HG03039 (cell line): Measurements from ENCODE around the gene IL36G.

ENCODE experiments used
- ATAC-seq: cut with Tn5 transposase; IDR thresholded peaks from one replicate; pipeline ENCODE4 v1.9.1; 2021; ENCODE audit warnings: mild to moderate bottlenecking, moderate library complexity; ENCODE audit not compliant: unreplicated experiment

The IL36G gene

DNA sequence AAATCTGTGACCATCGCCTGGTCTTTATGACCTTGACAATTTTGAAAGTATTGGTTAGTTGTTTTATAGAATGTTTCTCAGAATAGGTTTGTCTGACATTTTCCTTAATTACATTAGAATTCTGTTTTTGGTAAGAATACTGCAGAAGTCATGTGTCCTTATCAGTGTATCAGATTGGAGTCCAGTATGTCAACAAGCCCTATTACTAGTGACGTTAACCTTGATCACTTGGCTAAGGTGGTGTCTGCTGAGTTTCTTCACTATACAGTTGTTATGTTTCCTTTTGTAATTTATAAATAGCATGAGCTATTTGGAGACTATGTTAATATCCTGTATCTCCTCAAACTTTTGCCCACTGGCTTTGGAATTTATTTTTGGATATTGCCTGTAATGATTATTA, 10.8 kb upstream of the IL36G start:
- ATAC-seq: no peak

DNA sequence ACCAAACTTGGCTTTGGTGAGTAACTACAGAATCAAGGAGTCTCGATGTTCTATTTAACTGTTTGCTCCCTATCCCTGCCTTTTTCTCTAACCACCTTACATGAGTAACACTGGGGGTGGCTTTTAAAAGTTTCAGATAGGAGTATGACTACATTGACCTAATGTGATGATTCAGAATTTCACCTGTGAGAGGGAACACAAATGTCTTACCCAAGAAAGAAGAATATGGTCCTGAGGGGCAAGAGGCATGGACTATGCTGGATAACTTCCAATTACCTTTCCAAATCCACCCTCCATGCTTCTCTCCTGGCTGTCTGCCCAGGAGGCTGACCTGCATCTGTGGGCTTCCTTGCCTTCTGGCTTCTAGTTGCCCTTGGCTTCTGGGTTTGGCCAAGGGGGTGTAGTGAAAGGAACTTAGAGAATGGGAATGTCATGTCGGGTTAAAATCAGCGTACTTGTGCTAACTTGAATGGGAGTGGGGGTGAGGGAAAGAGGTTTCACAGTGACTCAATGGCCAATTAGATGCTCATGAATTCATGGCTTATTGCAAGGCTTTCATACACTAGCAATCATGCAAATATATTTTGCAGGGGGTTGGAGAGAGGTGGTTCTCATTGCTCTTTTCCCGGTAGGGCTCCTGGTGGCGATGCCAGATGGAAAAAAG, 5.3 kb upstream of the IL36G start:
- no peak for ATAC-seq

DNA sequence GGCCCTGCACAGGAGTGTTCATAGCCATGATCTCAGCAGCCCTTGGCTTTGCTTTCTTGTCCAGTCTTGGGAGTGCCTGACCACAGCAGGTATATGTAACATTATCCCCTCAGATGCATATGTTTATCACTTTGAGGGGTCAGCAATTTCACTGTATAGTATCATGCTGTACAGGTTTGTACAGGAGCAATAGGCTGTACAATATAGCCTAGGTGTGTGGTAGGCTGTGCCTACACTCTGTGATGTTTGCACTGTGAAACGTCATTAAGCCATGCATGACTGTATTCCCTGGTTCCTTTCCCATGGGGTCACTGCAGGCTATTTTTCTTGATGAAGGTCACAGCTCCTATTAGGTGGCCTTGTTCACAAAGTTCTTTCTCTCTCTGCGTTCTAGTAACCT, 4.7 kb upstream of the IL36G start:
- ATAC-seq: no peak

DNA sequence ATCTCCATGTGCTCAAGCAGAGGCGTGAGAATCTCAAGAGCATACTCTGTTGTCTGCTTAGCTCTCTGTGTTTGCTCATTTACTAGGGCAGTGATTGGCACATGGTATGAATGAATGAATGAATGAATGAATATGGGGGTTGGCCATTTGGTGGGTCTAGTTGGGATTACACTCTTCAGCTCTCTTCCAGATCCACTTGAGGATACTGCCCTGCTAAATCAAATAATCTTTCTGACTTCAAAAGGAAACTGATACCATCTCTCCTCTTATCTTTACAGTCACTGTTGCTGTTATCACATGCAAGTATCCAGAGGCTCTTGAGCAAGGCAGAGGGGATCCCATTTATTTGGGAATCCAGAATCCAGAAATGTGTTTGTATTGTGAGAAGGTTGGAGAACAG, 1.9 kb downstream of the IL36G start:
- ATAC-seq: no peak

DNA sequence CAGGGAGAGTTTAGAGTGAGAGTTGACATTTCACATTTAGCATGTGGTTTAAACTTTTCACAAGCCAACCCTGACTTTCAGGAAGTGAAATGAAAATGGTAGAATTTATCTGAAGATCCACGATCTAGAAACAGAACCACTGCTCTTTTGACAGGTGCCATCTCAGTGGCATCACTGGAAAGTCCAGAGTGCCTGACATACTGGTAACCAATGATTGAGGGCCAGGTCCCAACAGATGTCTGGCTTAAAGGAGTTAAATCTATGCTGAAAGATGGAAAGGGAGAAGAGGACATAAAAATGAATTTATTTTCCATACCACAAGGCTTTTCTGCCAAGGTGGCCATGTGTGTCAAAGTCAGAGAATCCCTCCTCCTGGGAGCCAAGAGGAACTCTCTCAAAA, 2.7 kb downstream of the IL36G start:
- ATAC-seq: no peak

DNA sequence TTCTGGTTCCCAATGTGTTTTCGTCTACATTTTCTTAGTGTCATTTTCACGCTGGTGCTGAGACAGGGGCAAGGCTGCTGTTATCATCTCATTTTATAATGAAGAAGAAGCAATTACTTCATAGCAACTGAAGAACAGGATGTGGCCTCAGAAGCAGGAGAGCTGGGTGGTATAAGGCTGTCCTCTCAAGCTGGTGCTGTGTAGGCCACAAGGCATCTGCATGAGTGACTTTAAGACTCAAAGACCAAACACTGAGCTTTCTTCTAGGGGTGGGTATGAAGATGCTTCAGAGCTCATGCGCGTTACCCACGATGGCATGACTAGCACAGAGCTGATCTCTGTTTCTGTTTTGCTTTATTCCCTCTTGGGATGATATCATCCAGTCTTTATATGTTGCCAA, 7.3 kb downstream of the IL36G start:
- ATAC-seq: no peak

DNA sequence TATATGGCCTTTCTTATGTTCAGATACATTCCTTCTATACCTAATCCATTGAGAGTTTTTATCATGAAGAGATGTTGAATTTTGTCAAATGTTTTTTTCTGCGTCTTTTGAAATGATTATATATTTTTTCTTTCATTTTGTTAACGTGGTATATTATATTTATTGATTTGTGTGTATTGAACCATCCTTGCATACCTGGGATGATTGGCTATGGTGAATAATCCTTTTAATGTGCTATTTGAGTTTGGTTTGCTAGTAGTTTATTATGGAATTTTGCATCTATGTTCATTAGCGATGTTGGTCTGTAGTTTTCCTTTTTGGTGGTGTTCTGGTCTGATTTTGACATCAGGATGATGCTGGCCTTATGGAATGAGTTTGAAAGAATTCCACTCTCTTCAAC, 11.8 kb downstream of the IL36G start:
- no peak for ATAC-seq

DNA sequence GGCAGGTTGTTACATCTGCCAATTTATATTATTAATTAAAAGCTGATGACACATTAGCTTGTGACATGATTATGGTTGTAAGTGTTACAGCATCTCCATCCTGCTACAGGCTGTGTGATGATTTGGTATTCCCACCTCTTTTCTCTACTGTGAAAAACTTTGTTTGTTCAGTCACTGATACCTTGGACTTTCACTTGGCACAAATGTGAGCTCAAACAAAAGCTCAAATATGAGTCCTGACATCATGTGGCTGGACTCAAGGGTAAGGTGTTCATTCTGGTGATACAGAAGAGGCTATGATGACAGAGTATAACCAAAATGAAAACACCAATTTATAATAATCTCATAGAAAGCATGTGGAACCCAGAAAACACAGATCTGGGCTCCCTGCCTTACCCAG, 16.0 kb downstream of the IL36G start:
- ATAC-seq: no peak

DNA sequence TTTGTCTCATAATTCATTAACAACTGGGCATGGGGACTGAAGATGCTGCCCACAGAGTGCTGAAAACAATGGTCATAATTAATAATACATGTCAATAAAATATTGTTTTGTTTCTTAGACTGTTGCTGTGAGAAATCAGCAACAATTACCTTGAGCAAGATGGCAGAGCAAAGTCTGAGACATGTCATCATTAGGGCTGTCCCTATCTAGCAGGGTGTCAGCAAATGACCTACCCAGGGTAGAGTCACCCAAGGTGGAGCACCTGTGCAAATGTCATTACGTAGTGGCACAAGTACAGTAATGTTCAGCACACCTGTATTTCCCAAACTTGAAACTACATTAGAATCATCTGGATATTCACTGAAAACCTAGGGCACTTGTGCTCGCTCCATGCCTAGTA, 16.8 kb downstream of the IL36G start:
- no peak for ATAC-seq

DNA sequence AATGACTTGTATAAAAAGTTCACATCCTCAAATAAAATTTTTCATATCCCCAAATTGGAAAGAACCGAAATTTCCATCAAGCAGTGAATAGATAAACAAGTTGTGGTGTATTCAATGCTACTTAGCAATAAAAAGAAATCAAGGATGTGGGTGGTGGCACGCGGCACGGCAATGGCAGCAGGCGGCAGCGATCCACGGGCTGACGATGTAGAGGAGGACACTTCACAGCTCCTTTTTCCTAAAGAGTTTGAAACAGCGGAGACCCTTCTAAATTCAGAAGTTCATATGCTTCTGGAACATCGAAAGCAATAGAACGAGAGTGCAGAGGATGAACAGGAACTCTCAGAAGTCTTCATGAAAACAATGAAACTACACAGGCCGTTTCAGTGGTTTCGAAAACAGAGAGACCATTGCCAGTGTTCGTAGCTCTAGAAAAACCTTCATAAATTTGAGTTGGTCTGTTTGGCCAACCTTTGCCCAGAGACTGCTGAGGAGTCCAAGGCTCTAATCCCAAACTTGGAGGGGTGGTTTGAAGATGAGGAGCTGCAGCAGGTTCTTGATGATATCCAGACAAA, 17.6 kb downstream of the IL36G start:
- ATAC-seq: no peak

DNA sequence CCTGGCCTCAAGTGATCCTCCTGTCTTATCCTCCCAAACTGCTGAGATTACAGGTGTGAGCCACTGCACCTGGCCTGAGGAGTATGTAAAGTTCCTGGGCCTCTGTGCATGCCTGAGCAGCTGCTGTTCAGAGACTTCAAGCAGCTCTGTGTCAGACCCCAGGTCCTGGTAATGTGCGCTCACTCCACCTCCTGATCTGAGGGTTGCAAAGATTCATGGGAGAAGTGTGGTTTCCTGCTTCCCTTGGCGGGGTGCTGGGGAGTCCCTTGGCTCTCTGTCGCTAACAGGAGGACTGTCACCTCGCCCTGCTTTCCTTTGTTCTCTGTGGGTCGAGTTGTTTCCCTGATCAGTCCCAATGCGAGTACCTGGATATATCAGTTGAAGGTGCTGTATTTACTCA, 18.8 kb downstream of the IL36G start:
- no peak for ATAC-seq

DNA sequence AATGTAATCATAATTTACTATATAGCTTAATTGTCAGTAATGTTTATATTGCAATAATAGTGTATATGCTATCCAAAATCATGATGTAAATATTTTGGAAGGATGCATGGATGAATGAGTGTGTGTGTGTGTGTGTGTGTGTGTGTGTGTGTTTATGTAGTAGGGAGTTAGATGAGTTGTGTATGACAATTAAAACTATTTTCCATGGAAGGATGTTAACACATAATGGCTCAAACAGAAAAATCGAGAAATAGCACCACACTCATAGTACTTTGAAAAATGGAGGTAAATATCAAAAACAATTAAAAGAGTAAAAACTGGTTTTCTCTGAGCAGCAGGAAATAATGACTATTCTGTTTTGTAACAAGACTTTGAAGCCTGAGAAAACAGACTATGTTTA, 19.3 kb downstream of the IL36G start:
- ATAC-seq: no peak

DNA sequence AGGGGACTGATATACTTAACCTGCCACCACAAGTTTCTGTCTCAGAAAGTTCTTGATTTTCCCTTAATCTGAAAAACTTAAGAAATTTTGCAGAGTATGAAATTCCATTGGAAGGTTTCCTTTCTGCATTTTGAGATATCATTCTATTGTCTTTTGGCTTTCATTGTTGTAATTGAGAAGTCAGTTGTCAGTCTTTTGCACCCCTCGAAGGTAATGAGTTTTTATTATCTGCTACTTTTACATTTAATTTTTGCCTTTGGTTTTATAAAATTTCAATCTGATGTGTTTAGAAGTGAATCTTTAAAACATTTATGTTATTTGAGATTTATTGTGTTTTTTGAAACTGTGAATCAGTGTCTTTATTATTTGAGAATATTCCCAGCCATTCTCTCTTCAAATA, 22.6 kb downstream of the IL36G start:
- ATAC-seq: no peak

DNA sequence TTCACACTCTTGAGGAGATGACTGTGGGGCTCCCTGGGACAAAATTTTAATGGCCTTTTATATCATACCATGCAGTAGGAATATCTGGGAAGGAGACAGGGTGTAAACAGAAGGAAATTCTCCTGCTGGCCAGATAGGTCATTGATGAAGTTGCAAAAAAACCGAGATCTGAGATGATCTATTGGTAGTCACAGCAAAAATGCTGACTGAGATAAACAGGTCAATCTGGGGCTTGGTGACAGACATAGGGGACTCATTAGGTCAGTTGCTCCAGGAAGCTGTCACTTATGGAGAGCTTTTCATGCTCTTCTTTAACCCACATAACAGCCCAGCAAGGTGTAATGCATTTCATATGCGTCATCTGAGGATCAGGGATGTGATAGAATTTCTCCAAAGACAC, 24.9 kb downstream of the IL36G start:
- ATAC-seq: no peak

DNA sequence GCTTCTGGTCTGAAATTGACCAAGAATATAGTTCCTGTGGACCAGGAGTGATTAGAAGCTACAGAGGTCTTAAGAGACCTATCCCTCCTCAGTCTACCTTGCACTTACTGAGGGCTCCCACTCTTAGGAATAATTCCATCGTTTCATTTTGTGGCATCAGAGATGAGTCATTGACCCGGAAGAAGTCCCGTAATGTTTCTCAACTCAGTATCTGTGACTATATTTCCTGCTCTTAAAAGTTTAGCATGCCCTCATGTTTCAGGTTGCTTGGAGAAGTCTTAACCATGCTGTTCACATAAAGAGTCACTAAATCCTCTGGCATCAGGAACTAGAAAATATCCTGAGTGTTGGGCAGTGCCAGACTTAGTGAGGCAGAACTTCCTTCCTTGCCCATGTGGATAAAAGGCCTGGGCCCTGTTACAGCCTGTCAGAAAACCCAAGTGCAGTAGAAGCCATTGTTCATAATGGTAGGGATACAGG, 27.3 kb downstream of the IL36G start, which contains the start of gene IL36A:
Gene IL36A (plus strand): TSS at position 430 of the 480 bp plus-strand sequence. CDS start 413 bp downstream, outside the sequence.
- ATAC-seq: no peak

DNA sequence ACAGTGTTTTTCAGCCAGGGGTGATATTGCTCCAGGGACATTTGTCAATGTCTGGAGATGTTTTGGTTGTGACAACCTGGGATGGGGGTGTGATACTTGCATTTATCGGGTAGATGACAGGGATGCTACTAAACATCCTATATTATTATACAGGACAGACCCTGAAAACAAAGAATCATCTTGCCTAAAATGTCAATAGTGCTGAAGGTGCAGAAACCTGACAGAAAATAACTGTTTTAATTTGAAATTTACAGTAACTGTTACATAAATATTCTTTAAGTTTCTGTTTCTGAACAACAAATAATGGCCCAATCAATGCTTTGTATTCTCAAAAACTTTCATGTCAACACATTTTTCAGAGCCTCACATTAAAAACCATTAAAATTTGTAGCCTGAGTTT, 29.4 kb downstream of the IL36G start:
- no peak for ATAC-seq

DNA sequence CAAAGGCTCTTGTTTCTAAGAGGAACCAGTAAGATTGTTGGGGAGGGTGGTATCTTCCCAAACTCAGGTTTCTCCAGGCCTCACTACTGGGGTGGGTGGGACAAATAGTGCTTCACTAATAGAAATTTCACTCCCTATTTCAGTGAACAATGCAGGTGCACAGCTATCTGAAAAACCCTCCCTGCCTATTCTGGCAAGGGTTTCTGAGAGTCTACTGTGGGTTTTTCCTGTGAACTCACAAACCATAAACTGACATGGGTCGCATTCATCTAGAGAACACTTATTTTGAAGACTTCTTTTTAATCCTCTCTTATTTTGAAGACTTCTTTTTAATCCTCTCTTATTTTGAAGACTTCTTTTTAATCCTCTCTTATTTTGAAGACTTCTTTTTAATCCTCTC, 31.8 kb downstream of the IL36G start:
- ATAC-seq: no peak

DNA sequence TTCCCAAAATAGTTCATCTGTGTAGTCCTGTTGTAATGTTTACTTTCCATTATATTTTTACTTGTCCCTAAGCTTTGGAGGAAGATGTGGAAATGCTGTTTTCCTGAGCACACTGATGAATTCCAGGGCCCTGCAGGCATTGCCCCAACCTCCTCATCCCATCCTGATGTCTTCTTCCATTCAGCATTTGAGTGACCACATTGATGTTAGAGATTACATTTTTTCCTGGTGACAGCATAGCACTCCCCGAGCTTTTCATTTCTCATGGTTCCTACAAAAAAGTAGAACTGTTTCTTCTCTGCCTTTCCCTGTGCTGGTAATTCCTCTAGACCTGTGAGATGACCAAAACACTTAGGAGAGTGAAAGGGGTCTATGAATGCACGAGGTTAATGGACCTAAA, 32.3 kb downstream of the IL36G start:
- no peak for ATAC-seq

DNA sequence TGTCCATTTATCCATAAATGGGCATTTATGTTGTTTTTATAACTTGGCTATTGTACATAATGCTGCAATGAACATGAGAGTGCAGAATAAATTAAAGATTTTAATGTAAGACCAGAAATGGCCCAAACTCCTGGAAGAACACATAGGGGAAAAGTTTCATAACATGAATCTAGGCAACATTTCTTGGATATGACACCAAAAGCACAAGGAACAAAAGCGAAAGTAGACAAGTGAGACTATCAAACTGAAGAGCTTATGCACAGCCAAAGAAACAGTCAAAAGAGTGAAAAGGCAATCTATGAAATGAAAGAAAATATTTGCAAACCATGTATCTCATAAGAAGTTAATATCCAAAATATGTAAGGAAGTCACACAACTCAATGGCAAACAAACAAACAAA, 33.3 kb downstream of the IL36G start:
- no peak for ATAC-seq

DNA sequence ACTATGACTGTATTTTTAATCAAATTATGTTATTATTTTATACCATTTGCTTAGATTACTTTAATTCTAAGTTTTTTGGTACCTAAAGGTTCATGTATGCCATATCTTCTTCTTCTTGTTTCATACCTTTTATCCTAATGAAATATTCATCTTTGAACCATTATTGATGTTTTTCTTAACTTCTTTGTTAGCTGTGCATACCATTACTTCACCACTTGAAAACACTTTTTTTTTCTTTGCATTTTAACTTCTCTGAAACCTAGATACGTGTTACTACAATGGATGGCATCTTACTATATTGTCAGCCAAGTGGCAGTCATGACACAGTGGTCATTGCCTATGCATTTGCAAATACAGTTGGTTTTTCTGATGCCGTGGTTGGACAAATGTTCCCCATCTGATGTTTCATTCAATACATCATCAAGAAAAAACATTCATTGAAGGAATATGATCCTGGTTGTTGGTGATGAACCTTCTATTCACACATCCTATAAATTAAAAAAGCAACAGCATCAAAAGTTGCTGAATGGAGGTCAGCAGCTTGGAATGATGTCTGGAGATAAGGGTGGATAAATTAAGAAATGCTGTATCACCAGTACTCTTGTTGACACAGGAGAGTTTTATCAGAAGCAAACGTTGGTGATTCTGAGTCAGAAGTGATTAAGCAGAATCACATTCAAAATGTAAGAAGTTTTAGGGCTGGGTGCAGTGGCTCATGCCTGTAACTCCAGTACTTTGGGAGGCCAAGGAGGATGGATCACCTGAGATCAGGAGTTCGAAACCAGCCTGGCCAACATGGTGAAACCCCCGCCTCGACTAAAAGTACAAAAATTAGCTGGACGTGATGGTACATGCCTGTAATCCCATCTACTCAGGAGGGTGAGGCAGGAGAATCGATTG, 34.9 kb downstream of the IL36G start:
- no peak for ATAC-seq

DNA sequence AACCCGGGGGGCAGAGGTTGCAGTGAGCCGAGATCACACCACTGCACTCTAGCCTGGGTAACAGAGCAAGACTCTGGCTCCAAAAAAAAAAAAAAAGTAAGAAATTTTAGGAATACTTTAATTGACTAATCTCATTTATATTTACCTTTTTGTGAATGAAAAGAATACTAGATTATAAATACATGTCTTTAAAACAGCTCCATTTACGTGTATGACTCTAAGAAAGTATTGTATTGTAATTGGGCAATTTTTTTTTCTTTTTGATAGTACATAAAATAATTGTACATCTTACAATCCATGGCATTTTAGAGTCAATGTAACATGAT, 35.5 kb downstream of the IL36G start:
- no peak for ATAC-seq

DNA sequence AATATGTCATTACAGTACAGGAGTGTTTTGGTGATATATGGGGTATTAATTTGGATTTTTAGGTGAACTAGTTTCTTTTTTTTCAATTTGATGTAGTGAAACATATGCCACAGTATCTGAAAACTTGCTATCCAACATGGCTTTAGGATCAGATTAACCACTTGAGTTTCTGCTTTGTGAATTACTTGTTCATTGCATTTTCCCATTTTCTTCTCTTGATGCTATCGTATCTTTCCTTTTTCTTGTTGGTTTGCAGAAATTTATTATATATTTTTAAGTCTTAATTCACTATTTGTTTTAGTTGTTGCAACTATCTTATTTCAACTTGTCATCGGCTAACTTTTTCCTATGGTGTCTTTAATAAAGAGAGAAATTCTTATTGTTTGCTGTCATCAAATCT, 36.3 kb downstream of the IL36G start:
- ATAC-seq: no peak
